ENCODE results near the gene CEP164.

GRCh38 chr11:117328375-117329010 is 839 bp downstream of the CEP164 start:
- TF ChIP-seq POLR2AphosphoS5 (IDR thresholded peaks at IDR 0.05; ENCODE audit: low read depth) (no peak), EZH2 (IDR thresholded peaks at IDR 0.05; ENCODE audit: low read depth, unreplicated experiment) (no peak), CTCF (conservative IDR thresholded peaks at IDR 0.05; ENCODE audit: low read depth in 2 of 2) (no peak), EZH2phosphoT487 (IDR thresholded peaks at IDR 0.05; ENCODE audit: unreplicated experiment) (no peak), REST (IDR thresholded peaks at IDR 0.05; ENCODE audit: unreplicated experiment) (no peak), ETS1 (IDR thresholded peaks at IDR 0.05) (no peak), JUNB (IDR thresholded peaks at IDR 0.05; ENCODE audit: unreplicated experiment) (no peak), ZNF114 (CRISPR knock-in tag; IDR thresholded peaks at IDR 0.05) (no peak), STAT1 (IDR thresholded peaks at IDR 0.05; ENCODE audit: unreplicated experiment) (no peak)
